ENCODE measurements around the gene CXCL13. TPM values are rescaled to one million over a fixed set of nuclear protein-coding genes. Genes with fewer than 3 reads are reported as not detected.

CXCL13 gene
- total RNA-seq, 1 experiment from 2014 or later: not detected

DNA sequence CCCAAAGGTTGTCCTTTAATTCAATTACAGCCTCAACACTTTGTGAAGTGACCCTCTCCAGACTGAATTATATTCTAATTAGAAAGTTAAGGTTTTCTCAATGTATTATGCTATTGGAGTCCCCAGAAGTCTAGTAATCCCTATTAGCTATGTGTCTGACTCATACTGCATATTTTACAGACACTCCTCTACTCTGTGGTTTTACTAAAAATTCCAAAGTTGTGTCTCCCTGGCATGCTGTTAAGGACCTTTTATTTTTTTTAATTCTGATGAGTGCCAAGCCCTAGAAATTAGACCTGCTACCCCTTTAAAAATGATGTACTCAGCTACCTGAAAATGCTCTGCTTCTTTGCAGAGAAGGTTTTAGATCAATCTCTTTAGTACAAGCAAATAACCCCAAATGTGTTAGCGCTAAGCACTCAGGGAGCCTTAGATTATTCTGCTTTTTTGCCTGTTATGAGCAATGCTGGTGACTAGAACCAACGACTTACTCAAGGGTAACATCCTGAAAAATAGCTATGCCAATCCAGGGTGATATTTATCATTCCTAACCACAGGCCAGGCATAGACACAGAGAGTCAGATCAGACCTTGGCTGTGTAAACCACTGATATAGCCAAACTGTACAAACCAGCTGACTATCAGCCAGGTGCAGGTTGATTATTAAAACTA is 26.1 kb upstream of the CXCL13 start (continued):
- TF ChIP-seq PREB (CRISPR knock-in tag; IDR thresholded peaks at IDR 0.05; ENCODE audit: borderline replicate concordance) (no peak), NR3C1 (CRISPR knock-in tag; conservative IDR thresholded peaks at IDR 0.05; ENCODE audit: low read depth) (no peak), TCF7 (CRISPR knock-in tag; IDR thresholded peaks at IDR 0.05; ENCODE audit: low read depth) (no peak)
- TF ChIP-seq, protein P1, sequence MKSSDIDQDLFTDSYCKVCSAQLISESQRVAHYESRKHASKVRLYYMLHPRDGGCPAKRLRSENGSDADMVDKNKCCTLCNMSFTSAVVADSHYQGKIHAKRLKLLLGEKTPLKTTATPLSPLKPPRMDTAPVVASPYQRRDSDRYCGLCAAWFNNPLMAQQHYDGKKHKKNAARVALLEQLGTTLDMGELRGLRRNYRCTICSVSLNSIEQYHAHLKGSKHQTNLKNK (CRISPR knock-in tag; IDR thresholded peaks at IDR 0.05): no peak

DNA sequence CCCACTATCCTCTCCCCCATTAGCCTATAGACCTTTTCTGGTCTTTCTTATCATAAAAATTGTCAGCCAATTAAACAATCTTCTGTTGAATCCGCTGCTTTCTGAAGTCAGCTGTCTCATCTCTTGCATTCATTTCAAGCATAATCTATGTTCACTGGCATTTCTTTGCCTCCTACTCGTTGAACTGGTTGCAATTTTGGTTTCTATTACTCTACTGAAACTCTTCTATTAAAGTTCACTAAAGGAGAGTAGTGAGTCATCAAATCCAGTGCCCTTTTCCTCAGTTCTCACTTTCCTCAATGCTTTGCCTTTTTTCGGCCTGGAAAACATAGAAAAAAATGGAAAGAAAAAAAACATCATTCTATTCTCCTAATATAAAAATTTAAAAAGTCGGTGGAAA is 23.9 kb upstream of the CXCL13 start:
- POLR2A ChIA-PET: no interaction called here
- Mint-ChIP-seq H3K4me3 (no peak overlapping the region), H3K9me3 (peaks cover 22% of the 10 kb centered on the region), H3K27ac (no peak overlapping the region), H3K4me1 (no peaks in the 10 kb centered on the region), H3K27me3 (ENCODE audit: low read depth) (no peaks in the 10 kb centered on the region; the same call in 1 of the 2 replicates), H3K36me3 (peaks cover 6% of the 10 kb centered on the region)
- CTCF ChIA-PET: no interaction called here
- ATAC-seq: no peak
- no peak for DNase-seq (ENCODE audit: low spot score)
- TF ChIP-seq, protein P2, sequence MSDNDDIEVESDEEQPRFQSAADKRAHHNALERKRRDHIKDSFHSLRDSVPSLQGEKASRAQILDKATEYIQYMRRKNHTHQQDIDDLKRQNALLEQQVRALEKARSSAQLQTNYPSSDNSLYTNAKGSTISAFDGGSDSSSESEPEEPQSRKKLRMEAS (CRISPR knock-in tag; IDR thresholded peaks at IDR 0.05): no peak
- TF ChIP-seq ZNF396 (CRISPR knock-in tag; IDR thresholded peaks at IDR 0.05; ENCODE audit: borderline replicate concordance) (no peak), SOX15 (CRISPR knock-in tag; IDR thresholded peaks at IDR 0.05) (no peak), EMX1 (CRISPR knock-in tag; IDR thresholded peaks at IDR 0.05) (no peak)

DNA sequence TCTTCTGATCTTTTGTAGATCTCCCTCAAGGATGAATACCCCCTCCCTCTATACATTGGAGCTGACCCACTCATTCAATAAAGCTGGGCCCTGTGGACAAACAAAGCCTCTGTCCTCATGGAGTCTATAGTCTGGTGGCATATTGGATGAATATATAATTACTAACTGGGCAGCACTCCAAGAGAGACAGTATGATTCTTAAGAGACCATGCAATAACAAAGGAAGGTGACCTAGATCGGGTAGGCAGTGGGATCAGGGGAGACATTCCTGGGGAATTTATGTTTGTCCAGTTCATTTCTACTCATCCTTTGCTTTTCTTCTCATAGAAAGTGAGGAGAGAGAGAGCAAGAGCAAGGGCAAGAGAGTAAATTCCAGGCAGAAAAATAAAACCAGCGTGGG is 23.5 kb upstream of the CXCL13 start:
- Mint-ChIP-seq H3K27me3 (ENCODE audit: low read depth) (no peaks in the 10 kb centered on the region; the same call in 1 of the 2 replicates), H3K4me3 (no peak overlapping the region), H3K36me3 (peaks cover 6% of the 10 kb centered on the region), H3K9me3 (peaks cover 18% of the 10 kb centered on the region), H3K27ac (no peak overlapping the region), H3K4me1 (no peaks in the 10 kb centered on the region)
- no peak for DNase-seq (ENCODE audit: low spot score)
- no peak for ATAC-seq
- CTCF ChIA-PET: interaction anchor here (0.7 kb wide), 1 partner anchor 19 kb away, joined by 3 read pairs; no protein-coding TSS in a partner anchor
- TF ChIP-seq OVOL2 (CRISPR knock-in tag; IDR thresholded peaks at IDR 0.05; ENCODE audit: borderline replicate concordance): no peak
- no peak for TF ChIP-seq HMGXB4 (CRISPR knock-in tag; IDR thresholded peaks at IDR 0.05)
- TF ChIP-seq SMAD4 (CRISPR knock-in tag; IDR thresholded peaks at IDR 0.05): no peak
- TF ChIP-seq, protein P3, sequence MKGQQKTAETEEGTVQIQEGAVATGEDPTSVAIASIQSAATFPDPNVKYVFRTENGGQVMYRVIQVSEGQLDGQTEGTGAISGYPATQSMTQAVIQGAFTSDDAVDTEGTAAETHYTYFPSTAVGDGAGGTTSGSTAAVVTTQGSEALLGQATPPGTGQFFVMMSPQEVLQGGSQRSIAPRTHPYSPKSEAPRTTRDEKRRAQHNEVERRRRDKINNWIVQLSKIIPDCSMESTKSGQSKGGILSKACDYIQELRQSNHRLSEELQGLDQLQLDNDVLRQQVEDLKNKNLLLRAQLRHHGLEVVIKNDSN (CRISPR knock-in tag; IDR thresholded peaks at IDR 0.05): no peak
- no peak for TF ChIP-seq PREB (CRISPR knock-in tag; IDR thresholded peaks at IDR 0.05; ENCODE audit: borderline replicate concordance)
- no peak for TF ChIP-seq GRHL2 (CRISPR knock-in tag; IDR thresholded peaks at IDR 0.05; ENCODE audit: insufficient replicate concordance, severe bottlenecking)
- TF ChIP-seq, protein P4, sequence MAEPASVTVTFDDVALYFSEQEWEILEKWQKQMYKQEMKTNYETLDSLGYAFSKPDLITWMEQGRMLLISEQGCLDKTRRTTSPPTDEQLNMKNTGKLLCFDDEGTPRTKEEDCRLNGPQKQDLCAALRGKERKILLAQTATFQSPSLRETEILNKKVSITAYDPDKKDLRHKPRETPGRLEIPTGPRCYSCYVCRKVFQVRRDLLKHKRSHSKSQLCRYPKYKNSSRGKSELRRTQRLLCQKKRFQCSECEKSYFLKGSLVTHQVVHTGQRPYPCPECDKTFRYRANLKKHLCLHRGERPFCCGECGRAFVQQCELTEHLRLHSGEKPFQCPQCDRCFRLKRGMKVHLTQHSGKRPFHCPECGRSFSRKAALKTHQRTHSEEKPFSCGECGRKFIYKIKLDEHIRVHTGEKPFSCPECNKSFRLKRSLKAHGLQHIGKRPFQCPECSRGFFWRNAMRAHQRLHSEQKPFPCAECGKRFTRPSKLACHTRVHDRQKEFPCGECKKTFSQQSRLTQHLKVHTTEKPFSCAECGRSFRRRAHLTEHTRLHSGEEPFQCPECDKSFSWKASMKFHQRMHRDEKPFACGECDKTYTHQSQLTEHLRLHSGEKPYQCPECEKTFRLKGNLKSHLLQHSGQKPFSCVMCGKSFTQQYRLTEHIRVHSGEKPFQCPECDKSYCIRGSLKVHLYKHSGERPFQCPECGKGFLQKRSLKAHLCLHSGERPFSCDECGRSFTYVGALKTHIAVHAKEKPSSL (CRISPR knock-in tag; conservative IDR thresholded peaks at IDR 0.05): no peak
- TF ChIP-seq, protein P5, sequence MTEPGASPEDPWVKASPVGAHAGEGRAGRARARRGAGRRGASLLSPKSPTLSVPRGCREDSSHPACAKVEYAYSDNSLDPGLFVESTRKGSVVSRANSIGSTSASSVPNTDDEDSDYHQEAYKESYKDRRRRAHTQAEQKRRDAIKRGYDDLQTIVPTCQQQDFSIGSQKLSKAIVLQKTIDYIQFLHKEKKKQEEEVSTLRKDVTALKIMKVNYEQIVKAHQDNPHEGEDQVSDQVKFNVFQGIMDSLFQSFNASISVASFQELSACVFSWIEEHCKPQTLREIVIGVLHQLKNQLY (CRISPR knock-in tag; IDR thresholded peaks at IDR 0.05): no peak
- TF ChIP-seq NR1H2 (CRISPR knock-in tag; IDR thresholded peaks at IDR 0.05): no peak
- TF ChIP-seq, protein P6, sequence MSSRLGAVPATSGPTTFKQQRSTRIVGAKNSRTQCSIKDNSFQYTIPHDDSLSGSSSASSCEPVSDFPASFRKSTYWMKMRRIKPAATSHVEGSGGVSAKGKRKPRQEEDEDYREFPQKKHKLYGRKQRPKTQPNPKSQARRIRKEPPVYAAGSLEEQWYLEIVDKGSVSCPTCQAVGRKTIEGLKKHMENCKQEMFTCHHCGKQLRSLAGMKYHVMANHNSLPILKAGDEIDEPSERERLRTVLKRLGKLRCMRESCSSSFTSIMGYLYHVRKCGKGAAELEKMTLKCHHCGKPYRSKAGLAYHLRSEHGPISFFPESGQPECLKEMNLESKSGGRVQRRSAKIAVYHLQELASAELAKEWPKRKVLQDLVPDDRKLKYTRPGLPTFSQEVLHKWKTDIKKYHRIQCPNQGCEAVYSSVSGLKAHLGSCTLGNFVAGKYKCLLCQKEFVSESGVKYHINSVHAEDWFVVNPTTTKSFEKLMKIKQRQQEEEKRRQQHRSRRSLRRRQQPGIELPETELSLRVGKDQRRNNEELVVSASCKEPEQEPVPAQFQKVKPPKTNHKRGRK (CRISPR knock-in tag; IDR thresholded peaks at IDR 0.05; ENCODE audit: borderline replicate concordance): no peak
- POLR2A ChIA-PET: no interaction called here
